HG03103 (cell line): ENCODE results near the gene DHRS12.

Experiments
- ATAC-seq: cut with Tn5 transposase; IDR thresholded peaks from one replicate; pipeline ENCODE4 v1.9.1; 2021; ENCODE audit warnings: low read depth; ENCODE audit not compliant: unreplicated experiment

Gene DHRS12

DNA sequence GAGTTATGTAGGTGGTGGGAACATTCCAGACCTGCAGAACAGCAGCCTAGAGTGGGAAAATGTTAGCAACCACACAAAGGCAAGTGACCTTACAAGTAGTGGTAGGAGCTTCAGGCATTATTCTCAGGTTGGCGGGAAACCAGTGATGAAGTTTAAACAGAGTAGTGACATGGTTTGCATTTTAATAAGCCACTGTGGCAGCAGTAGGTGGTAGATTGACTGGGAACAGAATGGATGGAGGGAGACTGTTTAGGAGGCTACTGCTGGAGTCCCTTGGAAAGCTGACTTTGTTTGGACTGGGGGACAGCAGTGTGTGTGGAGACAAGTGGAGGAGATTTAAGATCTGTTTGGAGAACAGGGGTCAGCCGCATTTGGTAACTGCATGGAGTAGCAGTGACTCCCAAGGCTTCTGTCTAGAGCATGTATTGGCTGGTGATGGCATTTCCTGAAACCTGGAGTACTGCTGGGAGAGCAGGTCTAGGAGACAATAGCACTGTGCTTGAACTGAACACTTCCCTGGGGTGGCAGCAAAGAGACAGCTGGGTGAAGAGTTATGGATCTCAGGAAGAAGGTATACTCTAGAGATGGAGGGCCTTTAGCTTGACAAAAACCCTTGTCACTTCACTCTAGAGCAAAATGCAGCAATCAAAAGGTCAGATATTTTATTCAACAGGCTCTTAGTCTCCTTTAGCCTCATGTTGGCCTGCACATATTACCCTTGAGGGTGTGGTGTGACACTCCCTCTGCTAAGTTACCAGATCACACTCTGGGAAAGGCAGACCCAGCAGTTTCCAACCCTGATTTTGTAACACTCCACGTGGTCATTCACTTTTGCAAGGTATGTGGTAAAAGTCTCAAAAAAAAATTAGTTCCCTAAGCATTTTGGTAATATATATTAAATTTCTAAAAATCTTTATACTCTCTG, 70.3 kb downstream of the DHRS12 start:
- no peak for ATAC-seq

DNA sequence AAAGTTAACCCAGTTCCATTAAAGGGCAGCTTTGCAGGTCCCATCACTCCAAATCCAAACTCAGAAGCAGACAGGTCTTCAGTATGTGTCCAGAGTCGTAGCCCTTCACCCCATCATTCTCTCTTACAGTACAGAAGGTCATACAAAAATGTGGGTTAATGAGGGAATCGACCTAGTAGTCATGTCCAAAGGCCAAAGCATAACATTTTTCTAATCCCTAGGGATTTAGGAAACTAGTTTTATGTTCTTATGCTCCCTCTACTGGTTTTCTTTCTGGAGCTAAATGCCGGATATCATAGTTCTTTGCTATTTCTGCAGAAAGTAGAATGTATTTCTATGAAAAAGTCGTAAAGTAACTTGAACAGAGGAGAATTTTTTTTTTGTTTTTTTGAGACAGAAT, 72.2 kb downstream of the DHRS12 start:
- no peak for ATAC-seq

DNA sequence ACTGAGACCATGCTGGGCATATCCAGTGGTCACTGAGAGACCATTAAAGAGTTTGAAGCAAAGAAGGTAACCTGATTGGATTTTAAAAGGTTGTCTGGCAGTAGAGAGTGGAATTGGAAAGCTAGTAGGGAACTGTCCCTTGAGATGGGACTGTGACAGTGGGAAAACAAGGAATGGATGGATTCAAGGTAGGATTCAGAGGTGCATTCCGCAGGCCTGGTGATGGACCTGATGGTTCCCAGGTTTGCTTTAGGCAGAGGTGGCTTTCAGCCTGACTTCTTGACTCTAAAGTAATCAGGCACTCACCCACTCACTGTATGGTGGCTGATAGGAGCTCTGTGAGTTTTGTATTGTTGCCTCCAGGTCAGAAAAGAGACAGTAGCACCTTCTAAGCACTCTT, 73.0 kb downstream of the DHRS12 start:
- ATAC-seq = no peak

DNA sequence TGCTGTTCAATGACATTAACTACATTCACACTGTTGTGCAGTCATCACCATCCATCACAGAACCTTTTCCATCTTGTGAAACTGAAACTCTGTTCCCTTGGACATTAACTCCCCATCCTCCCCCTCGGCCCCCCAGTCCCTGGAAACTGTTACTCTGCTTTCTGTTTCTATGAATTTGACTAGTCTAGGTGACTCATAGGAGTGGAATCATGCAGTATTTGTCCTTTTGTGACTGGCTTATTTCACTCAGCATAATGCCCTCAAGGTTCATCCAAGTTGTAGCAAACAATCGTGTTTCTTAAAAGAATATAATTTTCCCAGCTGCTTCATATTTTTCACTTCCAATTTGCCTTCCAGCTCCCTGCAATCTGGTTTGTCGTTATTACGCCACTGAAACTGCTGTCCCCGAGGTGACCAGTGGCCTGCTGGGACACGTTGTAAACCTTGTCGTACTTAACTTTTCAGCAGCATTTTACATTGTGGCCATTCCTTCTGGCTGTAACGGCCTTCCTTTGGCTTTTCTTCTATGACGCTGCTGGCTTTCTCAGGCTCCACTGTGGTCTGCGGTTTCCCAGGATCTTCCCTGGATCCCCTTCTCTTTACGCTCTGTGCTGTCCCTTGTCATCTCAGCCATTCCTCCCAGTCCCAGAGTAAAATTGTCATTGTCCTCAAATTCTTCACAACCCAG, 74.0 kb downstream of the DHRS12 start:
- no peak for ATAC-seq

DNA sequence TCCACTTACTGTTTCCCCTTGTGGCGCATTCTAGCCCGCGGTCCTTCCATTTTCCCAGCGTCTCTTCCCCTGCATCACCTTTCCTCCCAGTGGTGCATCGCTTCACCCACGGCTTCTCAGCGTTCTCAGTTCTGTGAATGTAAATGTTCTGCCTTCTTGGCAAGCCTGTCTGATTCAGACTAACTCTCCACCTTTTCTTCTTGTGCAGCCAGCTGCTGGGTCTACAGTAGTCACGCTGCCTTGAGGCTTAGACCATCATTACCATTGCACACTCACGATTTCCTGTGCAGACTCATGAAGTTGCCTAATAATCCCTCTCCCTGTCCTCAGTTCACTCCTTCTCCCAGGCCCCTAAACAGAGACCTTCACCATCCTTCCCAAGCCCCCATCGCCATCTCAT, 75.0 kb downstream of the DHRS12 start:
- ATAC-seq = no peak

DNA sequence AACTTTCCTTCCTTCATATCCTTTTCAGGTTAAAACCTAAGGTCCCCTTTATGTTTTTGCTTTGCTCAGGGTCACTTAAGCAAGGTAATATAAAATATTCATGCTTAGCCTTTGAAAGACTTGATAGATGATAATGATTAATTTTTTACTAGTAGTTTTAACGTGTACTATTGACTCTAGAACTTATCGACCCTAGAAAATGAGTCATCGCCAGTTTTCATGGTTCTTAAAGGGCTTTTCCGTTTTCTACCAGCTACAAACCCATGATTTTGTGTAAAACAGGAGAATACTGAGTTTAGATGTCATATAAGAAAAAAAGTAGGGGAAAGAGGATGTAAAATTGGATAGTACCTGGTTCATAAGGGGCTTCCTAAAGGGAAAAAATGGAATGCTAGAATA, 75.7 kb downstream of the DHRS12 start:
- ATAC-seq = no peak

DNA sequence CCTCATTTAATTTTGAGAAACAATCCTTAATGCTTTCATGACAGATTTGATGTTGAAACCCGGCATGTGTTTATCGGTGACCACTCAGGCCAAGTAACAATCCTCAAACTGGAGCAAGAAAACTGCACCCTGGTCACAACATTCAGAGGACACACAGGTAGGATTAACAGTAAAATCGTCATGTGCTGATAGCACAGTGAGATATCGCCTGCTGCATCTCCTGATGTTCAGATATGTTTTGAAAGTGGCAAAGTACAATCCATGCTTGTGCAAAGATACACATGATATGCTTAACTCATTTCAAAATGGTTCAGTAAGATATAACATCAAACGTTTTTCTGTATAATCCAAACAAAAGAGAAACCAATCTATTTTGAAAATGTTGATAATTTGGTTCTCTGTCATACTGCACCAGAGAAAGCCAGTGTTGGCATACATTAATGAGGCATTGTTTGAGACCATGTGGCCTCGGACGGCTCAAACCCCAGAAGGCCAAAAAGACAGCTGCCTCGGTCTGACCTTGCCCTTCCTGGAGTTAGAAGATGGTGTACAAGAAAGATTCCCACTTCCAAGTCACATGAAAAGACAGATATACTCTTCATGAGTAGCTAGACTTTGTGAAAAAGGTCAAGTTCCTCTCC, 76.2 kb downstream of the DHRS12 start:
- no peak for ATAC-seq

DNA sequence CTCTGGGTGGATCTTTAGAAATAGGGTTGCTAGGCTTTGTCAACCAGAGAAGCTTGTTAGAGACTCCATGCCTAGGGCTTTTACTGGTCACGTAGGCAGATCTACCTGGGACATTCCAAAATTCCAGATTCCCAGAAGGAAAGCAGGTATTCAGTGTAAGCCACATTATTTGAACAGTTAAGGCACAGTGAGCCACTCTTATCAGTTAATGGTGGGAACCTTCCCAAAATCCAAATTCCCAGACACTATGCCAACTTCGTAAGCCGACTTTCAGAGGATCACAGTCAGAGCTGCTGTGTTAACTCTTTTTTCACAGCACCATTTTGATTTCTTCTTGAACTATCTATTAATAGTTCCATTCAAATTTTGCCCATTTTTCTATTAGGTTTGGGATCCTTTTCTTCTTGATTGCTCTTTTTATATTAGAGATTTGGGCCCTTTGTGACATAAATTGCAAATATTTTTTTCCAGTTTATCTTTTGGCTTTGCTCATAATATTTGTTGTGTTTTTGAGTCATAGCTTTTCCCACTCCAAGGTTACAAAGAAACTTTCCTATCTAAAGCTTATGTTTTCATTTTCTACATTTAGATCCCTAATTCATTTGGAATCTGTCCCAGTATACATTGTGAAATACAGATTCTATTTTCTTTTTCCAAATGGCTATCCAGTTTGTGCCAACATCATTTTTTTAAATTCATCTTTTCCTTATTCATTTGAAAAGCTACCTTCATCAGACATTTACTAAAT, 77.3 kb downstream of the DHRS12 start:
- no peak for ATAC-seq

DNA sequence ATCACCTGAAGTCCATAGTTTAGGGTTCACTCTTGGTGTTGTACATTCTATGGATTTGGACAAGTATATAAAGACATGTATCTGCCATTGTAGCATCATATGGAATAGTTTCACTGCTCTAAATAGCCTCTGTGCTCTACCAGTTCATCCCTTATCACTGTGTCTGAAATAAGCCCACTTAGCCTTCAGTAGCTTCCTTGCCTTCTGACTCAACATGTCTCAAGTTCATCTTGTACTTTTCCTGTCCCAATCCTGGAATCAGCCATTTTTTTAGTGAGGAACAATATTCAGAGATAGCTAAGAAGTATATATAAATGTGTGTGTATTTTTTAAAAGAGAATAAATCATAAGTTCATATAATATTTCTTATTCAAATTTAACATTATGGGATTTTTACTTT, 79.2 kb downstream of the DHRS12 start:
- ATAC-seq = no peak

DNA sequence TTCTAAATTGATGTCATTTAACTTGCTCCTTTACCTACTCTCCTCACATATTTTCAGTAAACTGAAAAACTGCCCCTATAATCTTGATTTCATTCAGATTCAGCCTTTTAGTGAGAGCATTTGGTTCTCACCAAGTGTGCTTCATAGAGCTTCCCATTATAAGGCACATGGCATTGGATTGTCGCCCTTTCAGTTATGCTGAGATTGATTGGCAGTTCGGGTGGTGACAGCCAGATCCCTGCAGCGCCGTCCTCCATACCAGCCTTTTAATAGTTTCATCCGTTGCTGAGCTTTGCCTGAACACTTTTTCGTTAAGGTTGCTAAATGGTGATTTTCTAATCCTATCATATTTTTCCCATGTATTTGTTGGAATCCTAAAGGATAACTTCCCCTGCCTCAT, 80.4 kb downstream of the DHRS12 start:
- no peak for ATAC-seq

DNA sequence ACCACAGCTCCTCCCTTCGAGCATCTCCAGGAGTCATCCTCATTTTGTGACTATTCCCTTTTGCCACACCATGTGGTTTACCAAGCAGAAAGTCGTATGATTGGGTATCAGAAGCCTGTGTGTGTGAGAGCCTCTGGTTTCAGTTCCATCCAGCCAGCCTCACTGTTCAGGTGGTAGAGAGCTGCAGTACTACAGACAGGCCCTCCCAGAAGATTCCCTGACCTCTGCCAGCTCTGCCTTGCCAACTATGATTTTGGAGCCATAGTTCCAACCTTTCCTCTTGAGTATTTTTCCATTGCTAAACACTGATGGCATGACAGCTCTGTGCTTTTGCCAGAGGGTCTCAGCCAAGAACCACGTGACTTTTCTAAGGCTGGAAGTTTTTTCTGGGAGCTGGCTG, 82.5 kb downstream of the DHRS12 start:
- ATAC-seq = peak; percentile 89

DNA sequence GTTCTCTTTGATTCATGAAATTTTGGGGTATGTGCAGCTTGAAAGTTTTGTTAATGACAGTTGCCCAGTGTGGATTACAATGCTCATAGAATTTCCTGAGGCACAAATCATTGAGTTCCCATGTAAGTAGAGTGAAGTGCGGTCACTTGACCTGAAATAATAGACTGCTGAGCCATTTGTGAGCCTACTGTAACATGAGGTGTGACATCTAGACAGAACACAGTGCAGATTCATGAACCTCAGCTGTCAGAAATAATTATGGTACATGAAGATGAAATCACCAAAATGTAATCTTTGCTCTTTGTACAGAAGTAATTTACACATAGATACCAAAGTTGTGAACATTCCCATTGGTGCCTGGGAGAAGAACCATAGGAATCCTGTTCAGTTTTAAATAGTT, 84.6 kb downstream of the DHRS12 start:
- ATAC-seq = no peak
